Activated B cell treated with CpG ODN at 0.5 μM for 24 hours (primary cell): Measurements from ENCODE around the gene KRT25. TPM values are rescaled to one million over a fixed set of nuclear protein-coding genes. Genes with fewer than 3 reads are reported as not detected.

Source experiments
- ATAC-seq: fragments of 200-7000 bp; cut with Tn5 transposase; one replicate; pipeline ENCODE4 v1.10.0; 2021; ENCODE audit warnings: low read depth, mild to moderate bottlenecking, moderate library complexity
- CTCF ChIA-PET: fragments of 350-600 bp; sonication (Branson Sonifier 250); formaldehyde crosslinking; loops from one replicate; lab custom pipeline; 2021; ENCODE audit warnings: antibody characterized with exemption; lab: Charles Lee
- POLR2A ChIA-PET: fragments of 350-600 bp; sonication (Branson Sonifier 250); formaldehyde crosslinking; loops from one replicate; lab custom pipeline; 2021; ENCODE audit warnings: antibody characterized with exemption; lab: Charles Lee
- DNase-seq: peaks from one replicate; pipeline ENCODE4 v3.0.0; 2022
- H3K27ac Mint-ChIP-seq: one replicate; pipeline ENCODE4 v1.8.0; 2020; ENCODE audit warnings: mixed read lengths
- H3K27me3 Mint-ChIP-seq: one replicate; pipeline ENCODE4 v1.8.0; 2021; ENCODE audit warnings: mixed read lengths
- H3K36me3 Mint-ChIP-seq: one replicate; pipeline ENCODE4 v1.8.0; 2021; ENCODE audit warnings: low read depth, mixed read lengths
- H3K4me1 Mint-ChIP-seq: one replicate; pipeline ENCODE4 v1.8.0; 2021; ENCODE audit warnings: mixed read lengths
- H3K4me3 Mint-ChIP-seq: one replicate; pipeline ENCODE4 v1.8.0; 2020; ENCODE audit warnings: mild to moderate bottlenecking, mixed read lengths
- H3K9me3 Mint-ChIP-seq: one replicate; pipeline ENCODE4 v1.8.0; 2020; ENCODE audit warnings: mixed read lengths
- intact Hi-C: fragments of 100-400 bp; cut with micrococcal nuclease; formaldehyde crosslinking; loops from one replicate; pipeline ENCODE4 v1.15.1; 2024
- total RNA-seq: library from RNA; stranded (reverse); gene quantifications from 2 replicates; pipeline ENCODE4 v1.2.3, GENCODE V29; 2022
- TF ChIP-seq, protein P1 (sequence below): fragments of 200-600 bp; IDR thresholded peaks from one replicate; pipeline ENCODE4 v1.8.0; 2022; ENCODE audit warnings: antibody characterized with exemption, mild to moderate bottlenecking

The KRT25 gene
- total RNA-seq, 1 donor from 2014 or later, result not detected

DNA sequence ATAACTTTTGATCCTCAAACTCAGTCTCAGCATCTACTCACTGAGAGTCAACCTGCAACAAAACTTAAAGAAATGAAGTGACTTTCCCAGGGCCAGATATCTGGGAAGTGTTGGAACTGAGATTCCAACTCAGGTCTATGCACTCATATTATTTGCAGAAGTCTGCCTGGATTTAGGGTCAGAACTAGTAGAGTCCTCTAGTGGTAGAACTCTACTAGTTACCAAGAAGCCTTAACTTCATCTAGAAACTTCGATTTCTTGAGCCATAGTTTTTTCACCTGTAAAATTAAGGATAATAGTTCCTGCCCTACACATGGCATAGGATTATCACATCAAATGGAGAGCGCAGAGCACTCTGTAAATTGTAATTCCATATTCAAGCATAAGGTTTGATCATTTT lies 28.2 kb downstream of the KRT25 start:
- ChIA-PET POLR2A (interaction anchor here (0.8 to 1.4 kb wide), 8 partner anchors 80 to 962 kb away, joined by 3 to 8 read pairs (median 4); partner anchors contain the start of gene SMARCE1), CTCF (interaction anchor here (0.8 to 1.1 kb wide), 5 partner anchors 74 to 939 kb away, joined by 3 to 6 read pairs (median 3); no protein-coding TSS in a partner anchor)
- ATAC-seq, result no peak
- intact Hi-C loops, result loop anchor here (1.0 to 5.0 kb wide), 4 partner anchors 103 to 165 kb away; no protein-coding TSS in a partner anchor
- Mint-ChIP-seq H3K27ac (peak overlapping the region; percentile 74), H3K36me3 (no peaks in the 10 kb centered on the region), H3K4me1 (peaks cover 26% of the 10 kb centered on the region), H3K4me3 (peak overlapping the region; percentile 12), H3K9me3 (no peaks in the 10 kb centered on the region), H3K27me3 (no peaks in the 10 kb centered on the region)
- DNase-seq, result no peak
- TF ChIP-seq, protein P1, sequence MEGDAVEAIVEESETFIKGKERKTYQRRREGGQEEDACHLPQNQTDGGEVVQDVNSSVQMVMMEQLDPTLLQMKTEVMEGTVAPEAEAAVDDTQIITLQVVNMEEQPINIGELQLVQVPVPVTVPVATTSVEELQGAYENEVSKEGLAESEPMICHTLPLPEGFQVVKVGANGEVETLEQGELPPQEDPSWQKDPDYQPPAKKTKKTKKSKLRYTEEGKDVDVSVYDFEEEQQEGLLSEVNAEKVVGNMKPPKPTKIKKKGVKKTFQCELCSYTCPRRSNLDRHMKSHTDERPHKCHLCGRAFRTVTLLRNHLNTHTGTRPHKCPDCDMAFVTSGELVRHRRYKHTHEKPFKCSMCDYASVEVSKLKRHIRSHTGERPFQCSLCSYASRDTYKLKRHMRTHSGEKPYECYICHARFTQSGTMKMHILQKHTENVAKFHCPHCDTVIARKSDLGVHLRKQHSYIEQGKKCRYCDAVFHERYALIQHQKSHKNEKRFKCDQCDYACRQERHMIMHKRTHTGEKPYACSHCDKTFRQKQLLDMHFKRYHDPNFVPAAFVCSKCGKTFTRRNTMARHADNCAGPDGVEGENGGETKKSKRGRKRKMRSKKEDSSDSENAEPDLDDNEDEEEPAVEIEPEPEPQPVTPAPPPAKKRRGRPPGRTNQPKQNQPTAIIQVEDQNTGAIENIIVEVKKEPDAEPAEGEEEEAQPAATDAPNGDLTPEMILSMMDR, result no peak

DNA sequence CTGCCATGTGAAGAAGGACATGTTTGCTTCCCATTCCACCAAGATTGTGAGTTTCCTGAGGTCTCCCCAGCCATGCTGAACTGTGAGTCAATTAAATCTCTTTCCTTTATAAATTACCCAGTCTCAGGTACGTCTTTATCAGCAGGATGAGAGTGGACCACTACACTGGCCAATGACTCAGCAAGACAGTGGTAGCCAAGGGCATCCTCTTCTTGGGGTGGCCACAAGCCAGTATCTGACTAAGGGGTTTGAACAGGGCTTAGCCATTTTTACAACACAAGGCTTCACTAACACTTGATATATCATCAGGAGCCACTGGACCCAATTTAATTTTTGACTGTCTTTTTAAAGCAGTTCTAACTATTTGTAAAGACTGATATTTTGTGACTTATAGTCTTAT lies 30.5 kb downstream of the KRT25 start:
- DNase-seq (no peak), ATAC-seq (no peak)
- Mint-ChIP-seq H3K4me1 (peaks cover 24% of the 10 kb centered on the region), H3K36me3 (no peaks in the 10 kb centered on the region), H3K27me3 (peaks cover 3% of the 10 kb centered on the region), H3K9me3 (no peaks in the 10 kb centered on the region), H3K4me3 (no peak overlapping the region), H3K27ac (no peak overlapping the region)
- POLR2A ChIA-PET, result no interaction called here
- intact Hi-C loops, result loop anchor here (5.0 kb wide), 1 partner anchor 162 kb away; no protein-coding TSS in a partner anchor
- TF ChIP-seq, protein P1, result no peak
- CTCF ChIA-PET, result no interaction called here

DNA sequence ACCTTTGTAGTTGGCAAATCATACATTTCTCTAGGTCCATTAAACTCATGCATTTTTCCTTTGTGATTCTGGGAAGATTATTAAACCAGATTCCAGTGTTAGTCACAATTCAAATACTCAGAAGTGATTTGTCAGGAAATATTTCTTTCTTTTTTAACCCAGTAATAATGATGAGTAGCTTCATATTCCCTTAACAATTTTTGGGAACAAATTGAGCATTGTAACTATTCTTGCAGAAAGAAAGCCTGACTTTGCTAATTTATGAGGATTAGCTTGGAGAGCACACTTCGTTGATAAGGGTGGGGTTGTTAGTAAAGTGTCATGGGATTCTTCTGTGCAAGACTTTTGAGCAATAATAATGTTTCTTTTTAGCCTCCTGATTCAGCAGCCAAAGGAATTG lies 32.9 kb downstream of the KRT25 start:
- POLR2A ChIA-PET, result no interaction called here
- no peak for ATAC-seq
- H3K27ac Mint-ChIP-seq, result no peak overlapping the region

DNA sequence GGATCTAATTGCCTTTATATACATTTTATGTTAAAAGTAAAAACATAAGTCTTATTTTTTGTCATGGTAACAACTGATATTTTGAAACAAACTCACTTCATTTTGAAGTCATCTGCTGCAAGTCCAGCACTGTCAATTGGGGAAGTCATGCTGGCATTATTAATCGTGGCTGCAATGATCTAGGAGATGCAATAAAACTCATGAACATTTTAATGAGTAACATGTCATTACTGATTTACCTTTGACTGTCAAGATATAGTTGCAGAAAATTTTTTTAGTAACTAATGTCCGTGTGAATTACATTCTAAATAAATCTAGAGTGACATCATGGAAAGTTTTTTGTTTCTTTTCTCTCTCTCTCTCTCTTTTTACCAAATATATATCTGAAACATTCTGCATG lies 34.2 kb downstream of the KRT25 start:
- Mint-ChIP-seq H3K4me1 (no peaks in the 10 kb centered on the region), H3K27me3 (peaks cover 8% of the 10 kb centered on the region), H3K9me3 (no peaks in the 10 kb centered on the region), H3K36me3 (no peaks in the 10 kb centered on the region), H3K27ac (no peak overlapping the region), H3K4me3 (no peak overlapping the region)
- POLR2A ChIA-PET, result no interaction called here
- intact Hi-C loops, result no loop called here
- ATAC-seq, result no peak
- no peak for DNase-seq
- CTCF ChIA-PET, result no interaction called here
- TF ChIP-seq, protein P1, result no peak

More for the DNA sequence above, 32.9 kb downstream of the KRT25 start:
- no peaks in the 10 kb centered on the region for H3K9me3 Mint-ChIP-seq
- peaks cover 8% of the 10 kb centered on the region for H3K27me3 Mint-ChIP-seq
- CTCF ChIA-PET, result no interaction called here
- TF ChIP-seq, protein P1, result no peak
- H3K4me3 Mint-ChIP-seq, result no peak overlapping the region
- no peaks in the 10 kb centered on the region for H3K36me3 Mint-ChIP-seq
- no peak for DNase-seq
- intact Hi-C loops, result no loop called here
- H3K4me1 Mint-ChIP-seq, result peaks cover 7% of the 10 kb centered on the region

DNA sequence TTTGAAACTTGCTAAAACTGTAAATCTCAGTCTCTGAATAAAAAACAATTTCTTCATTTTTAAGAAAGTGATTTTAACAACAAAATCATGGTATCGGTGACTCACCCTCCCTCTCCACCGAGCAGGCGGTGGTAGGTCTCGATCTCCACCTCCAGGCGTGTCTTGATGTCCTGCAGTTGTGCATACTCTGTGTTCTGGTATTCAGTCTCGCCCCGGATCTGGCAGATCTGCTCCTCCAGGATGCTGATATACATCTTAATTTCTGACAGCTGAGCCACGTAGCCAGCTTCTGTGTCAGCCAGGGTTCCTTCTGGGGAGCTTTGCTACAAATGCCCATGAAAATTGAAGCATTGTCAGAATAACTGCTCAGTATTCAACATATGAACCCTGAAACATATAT lies 36.2 kb downstream of the KRT25 start:
- Mint-ChIP-seq H3K27me3 (peaks cover 13% of the 10 kb centered on the region), H3K27ac (no peak overlapping the region), H3K4me3 (no peak overlapping the region), H3K36me3 (no peaks in the 10 kb centered on the region), H3K4me1 (no peaks in the 10 kb centered on the region), H3K9me3 (no peaks in the 10 kb centered on the region)
- intact Hi-C loops, result loop anchor here (5.0 kb wide), 1 partner anchor 73 kb away; no protein-coding TSS in a partner anchor
- DNase-seq, result no peak
- TF ChIP-seq, protein P1, result no peak
- CTCF ChIA-PET, result no interaction called here
- no peak for ATAC-seq
- POLR2A ChIA-PET, result interaction anchor here (0.6 kb wide), 1 partner anchor 403 kb away, joined by 3 read pairs; no protein-coding TSS in a partner anchor
